ENCODE data around the gene CITED4.

GRCh38 chr1:40856116-40856515 lies 6.0 kb downstream of the CITED4 start:
- TF ChIP-seq SRF (IDR thresholded peaks at IDR 0.05; ENCODE audit: low read depth), result no peak
- TF ChIP-seq SP1 (IDR thresholded peaks at IDR 0.05; ENCODE audit: low read depth), result no peak

Measured in HCT116 (cell line).